ENCODE measurements around the gene PML.

Gene PML

DNA sequence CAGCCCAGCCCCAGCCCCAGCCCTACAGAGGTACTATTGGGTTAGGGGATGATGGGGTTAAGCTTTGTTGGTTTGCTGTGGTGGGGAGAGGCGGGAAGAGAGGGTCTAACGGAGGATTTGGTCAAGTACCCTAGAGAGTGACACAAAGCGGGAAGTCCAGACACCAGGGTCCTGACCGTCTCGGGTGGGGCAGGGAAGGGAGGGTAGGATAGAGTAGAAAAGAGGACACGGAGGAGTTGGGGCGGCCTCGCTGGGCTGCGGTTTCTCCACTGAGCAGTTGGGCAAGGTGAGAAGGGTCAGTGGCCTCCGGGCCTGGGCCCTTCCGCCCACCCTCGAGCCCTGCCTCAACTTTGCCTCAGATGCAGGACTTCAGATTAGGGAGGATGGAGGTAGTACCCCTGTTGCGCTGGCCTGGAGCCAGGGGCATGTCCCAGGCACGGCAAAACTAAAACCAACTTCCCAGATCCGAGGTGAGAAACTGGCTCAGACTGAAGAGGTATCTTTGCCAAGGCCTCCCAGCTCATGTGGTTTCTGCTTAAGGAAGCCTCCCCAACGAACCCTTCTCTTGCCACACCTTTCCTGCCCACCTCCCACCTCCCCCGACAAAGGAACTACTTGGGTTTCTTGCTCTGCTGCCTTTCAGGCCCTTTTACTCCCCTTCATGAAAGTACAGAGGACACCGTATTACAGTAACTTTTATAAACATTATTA is 551 bp downstream of the PML start:
- TF ChIP-seq, protein P1, sequence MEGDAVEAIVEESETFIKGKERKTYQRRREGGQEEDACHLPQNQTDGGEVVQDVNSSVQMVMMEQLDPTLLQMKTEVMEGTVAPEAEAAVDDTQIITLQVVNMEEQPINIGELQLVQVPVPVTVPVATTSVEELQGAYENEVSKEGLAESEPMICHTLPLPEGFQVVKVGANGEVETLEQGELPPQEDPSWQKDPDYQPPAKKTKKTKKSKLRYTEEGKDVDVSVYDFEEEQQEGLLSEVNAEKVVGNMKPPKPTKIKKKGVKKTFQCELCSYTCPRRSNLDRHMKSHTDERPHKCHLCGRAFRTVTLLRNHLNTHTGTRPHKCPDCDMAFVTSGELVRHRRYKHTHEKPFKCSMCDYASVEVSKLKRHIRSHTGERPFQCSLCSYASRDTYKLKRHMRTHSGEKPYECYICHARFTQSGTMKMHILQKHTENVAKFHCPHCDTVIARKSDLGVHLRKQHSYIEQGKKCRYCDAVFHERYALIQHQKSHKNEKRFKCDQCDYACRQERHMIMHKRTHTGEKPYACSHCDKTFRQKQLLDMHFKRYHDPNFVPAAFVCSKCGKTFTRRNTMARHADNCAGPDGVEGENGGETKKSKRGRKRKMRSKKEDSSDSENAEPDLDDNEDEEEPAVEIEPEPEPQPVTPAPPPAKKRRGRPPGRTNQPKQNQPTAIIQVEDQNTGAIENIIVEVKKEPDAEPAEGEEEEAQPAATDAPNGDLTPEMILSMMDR (IDR thresholded peaks at IDR 0.05; ENCODE audit: low read depth, low read length) = no peak
- H3K4me3 ChIP-seq (replicated peaks in 1 of 2; ENCODE audit: low read depth in 2 of 2, low read length in 2 of 2) = peak overlapping the region; percentile 90 to 97
- DNase-seq (ENCODE audit: low read depth in 2 of 2) = no peak

DNA sequence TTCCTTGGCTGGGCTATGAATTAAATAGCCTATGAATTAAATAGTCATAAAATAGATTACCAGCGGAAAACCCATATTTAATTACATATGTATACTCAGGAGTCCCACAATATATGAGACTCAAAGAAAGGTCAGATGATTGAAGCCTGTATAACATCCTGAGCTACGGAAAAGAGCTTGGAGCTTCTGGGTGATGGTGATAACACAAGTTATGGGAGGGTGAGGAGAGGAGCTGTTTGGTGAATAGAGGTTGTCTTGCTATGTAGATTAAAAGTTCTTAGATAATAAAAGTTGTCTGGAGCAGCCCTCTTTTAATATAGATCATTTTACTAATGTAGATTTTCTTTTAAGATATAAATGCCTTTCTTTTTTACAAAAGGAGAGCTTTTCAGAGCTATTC is 1.8 kb downstream of the PML start:
- peak overlapping the region; percentile 90 to 97 for H3K4me3 ChIP-seq (replicated peaks in 1 of 2; ENCODE audit: low read depth in 2 of 2, low read length in 2 of 2)
- DNase-seq (ENCODE audit: low read depth in 2 of 2) = no peak
- TF ChIP-seq, protein P1 (IDR thresholded peaks at IDR 0.05; ENCODE audit: low read depth, low read length) = no peak

DNA sequence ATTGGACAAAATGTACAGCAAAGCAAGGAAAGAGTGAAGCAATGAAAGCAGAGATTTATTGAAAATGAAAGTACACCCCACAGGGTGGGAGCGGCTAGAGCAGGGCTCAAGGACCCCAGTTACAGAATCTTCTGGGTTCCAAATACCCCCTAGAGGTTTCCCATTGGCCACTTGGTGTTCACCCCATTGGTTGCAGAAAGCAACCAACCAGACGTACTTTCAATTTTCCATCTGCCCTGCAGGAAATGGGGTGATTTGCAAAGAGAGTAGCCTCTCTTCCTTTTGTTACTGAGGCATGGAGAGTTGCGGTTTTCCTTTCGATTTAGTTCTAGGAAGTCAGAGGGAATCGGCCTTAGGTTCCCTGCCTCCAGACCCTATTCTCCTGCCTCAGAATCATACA is 2.4 kb downstream of the PML start:
- DNase-seq (ENCODE audit: low read depth in 2 of 2) = peak; percentile 69 to 73
- H3K4me3 ChIP-seq (replicated peaks in 1 of 2; ENCODE audit: low read depth in 2 of 2, low read length in 2 of 2) = peak overlapping the region; percentile 90 to 97
- TF ChIP-seq, protein P1 (IDR thresholded peaks at IDR 0.05; ENCODE audit: low read depth, low read length) = no peak

DNA sequence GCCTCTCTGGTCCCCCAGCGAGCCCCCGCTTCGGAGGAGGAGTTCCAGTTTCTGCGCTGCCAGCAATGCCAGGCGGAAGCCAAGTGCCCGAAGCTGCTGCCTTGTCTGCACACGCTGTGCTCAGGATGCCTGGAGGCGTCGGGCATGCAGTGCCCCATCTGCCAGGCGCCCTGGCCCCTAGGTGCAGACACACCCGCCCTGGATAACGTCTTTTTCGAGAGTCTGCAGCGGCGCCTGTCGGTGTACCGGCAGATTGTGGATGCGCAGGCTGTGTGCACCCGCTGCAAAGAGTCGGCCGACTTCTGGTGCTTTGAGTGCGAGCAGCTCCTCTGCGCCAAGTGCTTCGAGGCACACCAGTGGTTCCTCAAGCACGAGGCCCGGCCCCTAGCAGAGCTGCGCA is 3.5 kb downstream of the PML start:
- no peak for DNase-seq (ENCODE audit: low read depth in 2 of 2)
- H3K4me3 ChIP-seq (replicated peaks in 1 of 2; ENCODE audit: low read depth in 2 of 2, low read length in 2 of 2) = peak overlapping the region in 1 of 2 donors; percentile 97
- TF ChIP-seq, protein P1 (IDR thresholded peaks at IDR 0.05; ENCODE audit: low read depth, low read length) = no peak

DNA sequence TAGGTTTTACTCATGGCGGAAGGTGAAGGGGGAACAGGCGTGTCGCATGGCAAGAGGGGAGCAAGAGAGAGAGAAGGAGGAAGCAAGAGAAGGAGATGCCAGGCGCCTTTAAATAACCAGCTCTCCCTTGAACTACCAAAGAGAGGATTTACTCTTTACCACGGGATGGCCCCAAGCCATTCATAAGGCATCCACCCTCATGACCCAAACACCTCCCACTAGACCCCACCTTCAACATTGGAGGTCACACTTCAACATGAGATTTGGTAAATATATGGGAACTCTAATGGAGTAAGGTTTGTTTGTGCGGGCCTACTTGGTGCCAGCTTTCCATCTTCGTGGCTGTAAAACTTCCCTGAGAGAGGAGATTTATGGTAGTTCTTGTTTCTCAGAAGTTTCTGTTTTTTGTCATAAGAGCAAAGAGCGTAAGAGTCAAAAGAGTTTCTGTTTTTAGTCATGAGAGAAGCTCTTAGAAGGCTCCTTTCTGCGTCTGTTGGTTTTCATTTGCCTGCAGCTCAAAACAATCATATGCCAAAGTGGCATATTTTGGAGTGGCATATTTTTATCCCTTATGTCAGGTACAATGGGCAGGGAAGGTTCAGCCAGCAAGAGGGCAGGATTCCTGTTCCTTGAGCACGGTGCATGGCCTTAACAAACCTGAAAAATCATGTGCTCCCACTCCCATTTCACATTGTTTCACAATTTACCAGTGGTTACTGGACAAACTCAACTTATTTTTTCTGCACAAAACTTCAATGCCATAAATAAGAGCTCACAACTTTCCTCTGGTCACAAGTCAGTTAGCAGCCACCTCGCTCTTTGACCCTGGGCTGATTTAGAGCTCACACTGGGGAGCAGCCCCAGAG is 12.5 kb downstream of the PML start:
- no peak for DNase-seq (ENCODE audit: low read depth in 2 of 2)
- H3K4me3 ChIP-seq (replicated peaks in 1 of 2; ENCODE audit: low read depth in 2 of 2, low read length in 2 of 2) = no peak overlapping the region
- TF ChIP-seq, protein P1 (IDR thresholded peaks at IDR 0.05; ENCODE audit: low read depth, low read length) = no peak

DNA sequence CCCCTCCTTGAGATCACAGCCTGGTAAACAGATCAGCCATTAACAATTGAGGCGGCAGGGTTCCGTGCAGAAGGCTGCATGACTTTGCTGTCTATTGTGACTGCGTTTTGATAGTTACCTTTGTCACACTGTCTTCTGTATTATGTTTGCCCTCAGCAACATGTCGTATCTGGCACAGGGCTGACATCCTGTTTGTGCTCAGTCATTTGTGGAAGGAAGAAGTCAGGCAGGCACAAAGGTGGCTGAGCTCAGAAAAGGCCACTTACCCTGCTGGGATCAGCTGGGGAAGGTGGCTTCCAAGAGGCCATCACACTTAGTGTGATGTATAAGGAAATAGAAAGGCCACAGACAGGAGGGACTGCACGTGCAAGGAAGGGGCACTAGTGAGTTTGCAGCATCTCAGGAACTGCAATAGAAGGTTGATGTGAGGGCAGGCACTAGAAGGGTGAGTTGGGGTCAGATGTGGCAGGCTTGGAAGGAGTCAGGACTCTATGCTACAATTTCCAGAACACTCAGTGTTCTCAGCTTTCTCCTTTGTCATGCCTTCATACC is 13.4 kb downstream of the PML start:
- DNase-seq (ENCODE audit: low read depth in 2 of 2) = no peak
- TF ChIP-seq, protein P1 (IDR thresholded peaks at IDR 0.05; ENCODE audit: low read depth, low read length) = no peak
- no peak overlapping the region for H3K4me3 ChIP-seq (replicated peaks in 1 of 2; ENCODE audit: low read depth in 2 of 2, low read length in 2 of 2)

Measured in cardiac fibroblast (primary cell).